Sigmoid colon (tissue), 7 donors: Measurements from ENCODE around the gene KLHL30. TPM values are rescaled to one million over a fixed set of nuclear protein-coding genes. Genes with fewer than 3 reads are reported as not detected.

Source experiments
- DNase-seq: peaks from one replicate; pipeline ENCODE4 v3.0.0-alpha.2; 2019
- H3K27ac ChIP-seq, 4 donors: fragments of 200-600 bp; sonication (generic); one replicate each; pipeline ENCODE4 v1.5.1; 2016 to 2019; ENCODE audit warnings: mild to moderate bottlenecking in 1 of 4
- H3K27me3 ChIP-seq, 3 donors: fragments of 200-600 bp; sonication (generic); one replicate each; pipeline ENCODE4 v1.5.1; 2019; ENCODE audit warnings: mild to moderate bottlenecking in 1 of 3
- H3K36me3 ChIP-seq, 4 donors: fragments of 200-600 bp; sonication (generic); one replicate each; pipeline ENCODE4 v1.5.1; 2016 to 2019
- H3K4me1 ChIP-seq, 4 donors: fragments of 200-600 bp; sonication (generic); one replicate each; pipeline ENCODE4 v1.5.1; 2017 to 2019
- H3K4me3 ChIP-seq, 4 donors: fragments of 200-600 bp; sonication (generic); one replicate each; pipeline ENCODE4 v1.5.1; 2017 to 2019; ENCODE audit warnings: mild to moderate bottlenecking in 2 of 4, moderate library complexity in 1 of 4
- H3K9me3 ChIP-seq, 4 donors: fragments of 200-600 bp in 3 of 4; sonication (generic) in 3 of 4; one replicate each; pipeline versions ENCODE4 v1.5.1 to v1.6.1; 2013 to 2019
- EP300 ChIP-seq, 4 donors: sonication (generic); formaldehyde crosslinking; IDR thresholded peaks; one replicate each; pipeline ENCODE4 v1.6.1; 2017; ENCODE audit warnings: antibody characterized with exemption in 4 of 4
- POLR2A ChIP-seq, 2 donors: fragments of 450-650 bp; IDR thresholded peaks; one replicate each; pipeline ENCODE4 v1.6.1; 2016; ENCODE audit warnings: antibody characterized with exemption in 2 of 2, mild to moderate bottlenecking in 2 of 2, moderate library complexity in 2 of 2
- POLR2AphosphoS5 ChIP-seq, 4 donors: sonication (generic); formaldehyde crosslinking; IDR thresholded peaks; one replicate each; pipeline ENCODE4 v1.6.1; 2017; ENCODE audit warnings: antibody characterized with exemption in 4 of 4
- WGBS, 2 donors: extraction: QIAGEN DNeasy Blood & Tissue Kit; methylation state at CpG; one replicate each; pipeline ENCODE4 v1.1.7; 2013; 5-methylcytosine and 5-hydroxymethylcytosine counted together
- intact Hi-C: fragments of 100-400 bp; cut with DNase I; formaldehyde crosslinking; loops from one replicate; pipeline ENCODE4 v1.15.1; 2023
- polyA plus RNA-seq, 3 donors: library from polyadenylated mRNA; stranded (reverse); fragments of 200-250 nt; gene quantifications; one replicate each; pipeline ENCODE4 v1.2.3, GENCODE V29; 2013
- total RNA-seq, 4 donors: library from RNA; depleted of rRNA; stranded (reverse); fragments of >200 nt; gene quantifications; one replicate each; pipeline ENCODE4 v1.1.0, GENCODE V29; 2016
- TF ChIP-seq, protein P1 (sequence below), 4 experiments: fragments of 450-650 bp in 3 of 4; fragments of 200-600 bp in 1 of 4; IDR thresholded peaks; one replicate each; pipeline ENCODE4 v1.5.1; 2016 to 2019; ENCODE audit warnings: antibody characterized with exemption in 4 of 4, mild to moderate bottlenecking in 3 of 4, moderate library complexity in 2 of 4
- donor health status: healthy with polysubstance abuse.
- donor health status: Bipolar disorder and iron deficiency.
- donor health status: healthy.

The KLHL30 gene
- total and polyA plus RNA-seq, 7 donors: 0.19 to 3.6 (median 0.71) TPM; not detected in 2

DNA sequence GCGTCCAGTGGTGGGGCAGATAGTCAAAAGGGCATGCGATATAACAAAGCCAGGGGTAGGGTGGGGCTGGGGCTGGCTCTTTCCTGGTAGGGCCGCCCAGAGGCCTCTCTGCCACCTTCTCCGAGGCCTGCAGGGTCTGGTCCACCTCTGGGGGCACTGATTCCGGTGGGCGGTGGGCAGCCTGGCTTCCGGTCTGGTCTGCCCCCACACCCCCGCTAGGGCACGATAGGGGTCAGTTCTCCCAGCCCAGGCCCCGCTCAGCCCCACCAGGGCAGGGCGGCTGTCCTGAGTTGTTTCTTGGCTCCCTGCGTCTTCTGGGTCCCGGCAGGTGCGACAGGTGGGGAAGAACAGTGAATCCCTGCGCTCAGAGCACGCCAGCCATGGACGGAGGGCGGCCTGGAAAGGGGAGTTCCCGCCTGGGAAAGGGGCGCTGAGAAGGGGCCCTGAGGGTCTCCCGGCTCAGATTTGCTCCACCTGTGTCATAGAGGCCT lies 19.6 kb downstream of the KLHL30 start:
- WGBS, 2 donors: 25 to 63% methylated on average over 21 of the region's 21 CpGs
- TF ChIP-seq POLR2A (IDR thresholded peaks at IDR 0.05) (no peak), EP300 (IDR thresholded peaks at IDR 0.05) (no peak), POLR2AphosphoS5 (IDR thresholded peaks at IDR 0.05) (no peak)
- TF ChIP-seq, protein P1, sequence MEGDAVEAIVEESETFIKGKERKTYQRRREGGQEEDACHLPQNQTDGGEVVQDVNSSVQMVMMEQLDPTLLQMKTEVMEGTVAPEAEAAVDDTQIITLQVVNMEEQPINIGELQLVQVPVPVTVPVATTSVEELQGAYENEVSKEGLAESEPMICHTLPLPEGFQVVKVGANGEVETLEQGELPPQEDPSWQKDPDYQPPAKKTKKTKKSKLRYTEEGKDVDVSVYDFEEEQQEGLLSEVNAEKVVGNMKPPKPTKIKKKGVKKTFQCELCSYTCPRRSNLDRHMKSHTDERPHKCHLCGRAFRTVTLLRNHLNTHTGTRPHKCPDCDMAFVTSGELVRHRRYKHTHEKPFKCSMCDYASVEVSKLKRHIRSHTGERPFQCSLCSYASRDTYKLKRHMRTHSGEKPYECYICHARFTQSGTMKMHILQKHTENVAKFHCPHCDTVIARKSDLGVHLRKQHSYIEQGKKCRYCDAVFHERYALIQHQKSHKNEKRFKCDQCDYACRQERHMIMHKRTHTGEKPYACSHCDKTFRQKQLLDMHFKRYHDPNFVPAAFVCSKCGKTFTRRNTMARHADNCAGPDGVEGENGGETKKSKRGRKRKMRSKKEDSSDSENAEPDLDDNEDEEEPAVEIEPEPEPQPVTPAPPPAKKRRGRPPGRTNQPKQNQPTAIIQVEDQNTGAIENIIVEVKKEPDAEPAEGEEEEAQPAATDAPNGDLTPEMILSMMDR (IDR thresholded peaks at IDR 0.05): no peak
- intact Hi-C loops: loop anchor here (2.0 kb wide), 1 partner anchor 105 kb away; no protein-coding TSS in a partner anchor
- H3K27me3 ChIP-seq: peaks cover 8 to 32% (median 20%) of the 10 kb centered on the region in 3 donors
- H3K4me1 ChIP-seq: peaks cover 0 to 16% (median 13%) of the 10 kb centered on the region in 4 donors
- no peaks in the 10 kb centered on the region for H3K9me3 ChIP-seq
- no peaks in the 10 kb centered on the region for H3K36me3 ChIP-seq
- no peak overlapping the region for H3K27ac ChIP-seq
- H3K4me3 ChIP-seq: no peak overlapping the region
- no peak for DNase-seq

DNA sequence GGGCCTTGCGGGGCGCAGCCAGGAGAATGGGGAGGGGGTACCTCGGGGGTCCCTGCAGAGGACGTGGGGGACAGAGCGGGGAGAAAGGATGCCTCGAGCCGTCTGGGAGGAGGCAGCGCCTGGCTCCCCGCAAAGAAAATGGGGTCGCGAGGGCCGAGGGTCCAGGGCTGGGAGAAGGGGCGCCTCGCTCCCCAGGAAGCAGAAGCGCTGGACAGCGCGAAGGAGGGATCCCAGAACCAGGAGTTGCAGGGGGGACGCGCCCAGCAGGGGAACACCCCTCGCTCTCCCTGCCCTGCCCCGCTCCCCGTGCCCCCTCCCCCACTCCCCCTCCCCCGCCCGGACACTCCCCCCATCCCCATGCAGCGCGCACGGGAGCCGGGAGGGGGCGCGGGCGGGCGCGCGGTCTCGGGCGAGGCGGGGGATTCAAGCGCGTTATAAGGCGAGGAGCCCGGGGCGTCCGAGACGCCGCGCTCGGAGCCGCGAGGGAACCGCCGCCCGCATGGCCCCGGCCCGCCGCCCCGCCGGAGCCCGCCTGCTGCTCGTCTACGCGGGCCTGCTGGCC lies 20.1 kb downstream of the KLHL30 start, which contains the start of gene ERFE:
Gene ERFE (plus strand): TSS at position 462 of the 562 bp plus-strand sequence. CDS start 38 bp downstream, at position 500.
- Histone ChIP-seq H3K36me3 (no peaks in the 10 kb centered on the region), H3K27me3 (peaks cover 11 to 38% (median 25%) of the 10 kb centered on the region in 3 donors), H3K27ac (no peak within 1 kb of the TSS), H3K4me3 (peak within 1 kb of the TSS in 3 of 4 donors; percentile 28 to 38 (median 36)), H3K9me3 (no peaks in the 10 kb centered on the region), H3K4me1 (peaks cover 0 to 19% (median 16%) of the 10 kb centered on the region in 4 donors)
- no peak for DNase-seq
- intact Hi-C loops: loop anchor here (2.0 kb wide), 1 partner anchor 104 kb away; no protein-coding TSS in a partner anchor
- TF ChIP-seq EP300 (IDR thresholded peaks at IDR 0.05) (no peak), POLR2AphosphoS5 (IDR thresholded peaks at IDR 0.05) (no peak), POLR2A (IDR thresholded peaks at IDR 0.05) (no peak)
- TF ChIP-seq, protein P1 (IDR thresholded peaks at IDR 0.05): peak in 1 of 4 experiments; percentile 57
- WGBS, 2 donors: 7 to 9% methylated on average over 59 to 61 of the region's 61 CpGs

DNA sequence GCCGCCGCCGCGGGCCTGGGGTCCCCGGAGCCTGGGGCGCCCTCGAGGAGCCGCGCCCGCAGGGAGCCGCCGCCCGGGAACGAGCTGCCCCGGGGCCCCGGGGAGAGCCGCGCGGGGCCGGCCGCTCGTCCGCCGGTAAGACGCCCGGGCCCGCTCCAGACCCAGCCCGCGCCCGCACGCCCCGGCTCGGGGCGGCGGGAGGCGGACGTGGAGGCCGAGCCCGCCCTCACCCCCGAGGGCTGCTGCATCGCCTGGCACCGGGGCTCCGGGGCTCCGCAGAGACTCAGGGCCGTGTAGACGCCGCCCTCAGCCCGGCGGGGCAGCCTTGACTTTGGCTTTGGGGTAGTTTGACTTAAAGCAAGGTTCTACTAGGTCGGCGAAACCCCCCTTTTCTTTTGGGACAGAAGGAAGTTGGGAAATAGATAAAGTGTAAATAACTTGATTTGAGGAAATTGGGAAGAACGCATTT lies 20.6 kb downstream of the KLHL30 start:
- TF ChIP-seq POLR2AphosphoS5 (IDR thresholded peaks at IDR 0.05): no peak
- H3K36me3 ChIP-seq: no peaks in the 10 kb centered on the region
- peak overlapping the region in 3 of 4 donors; percentile 28 to 38 (median 36) for H3K4me3 ChIP-seq
- DNase-seq: no peak
- 1% methylated on average over 52 of the region's 52 CpGs for WGBS, 2 donors
- peaks cover 16 to 43% (median 30%) of the 10 kb centered on the region in 3 donors for H3K27me3 ChIP-seq
- no peaks in the 10 kb centered on the region for H3K9me3 ChIP-seq
- intact Hi-C loops: loop anchor here (2.0 kb wide), 1 partner anchor 104 kb away; no protein-coding TSS in a partner anchor
- H3K27ac ChIP-seq: no peak overlapping the region
- H3K4me1 ChIP-seq: peaks cover 0 to 24% (median 21%) of the 10 kb centered on the region in 4 donors

DNA sequence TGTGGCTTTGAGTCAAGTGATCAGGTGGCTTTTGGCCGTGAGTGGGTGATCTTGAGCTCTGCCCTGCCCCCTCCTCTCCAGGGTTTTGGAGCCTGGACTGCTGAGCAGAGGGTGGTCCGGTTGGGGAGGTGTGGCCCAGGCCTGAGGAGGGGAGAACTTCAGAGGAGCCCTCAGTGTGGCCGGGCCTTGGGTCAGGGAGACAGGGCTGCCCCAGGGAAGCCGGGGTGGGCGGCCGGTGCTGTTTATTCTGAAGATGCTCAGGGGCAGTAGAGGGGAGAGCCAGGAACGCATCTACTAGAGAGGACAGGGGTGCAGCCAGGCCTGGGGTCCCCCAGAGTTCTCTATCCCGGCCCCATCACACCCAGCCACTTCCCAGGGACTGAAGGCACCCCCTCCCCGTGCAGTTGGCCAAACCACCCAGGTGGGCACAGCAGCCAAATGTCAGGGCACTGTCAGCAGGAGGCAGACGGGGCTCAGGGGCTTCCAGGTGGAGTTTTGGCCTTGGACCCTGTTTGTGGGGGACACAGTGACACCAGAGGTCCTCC lies 21.3 kb downstream of the KLHL30 start:
- Histone ChIP-seq H3K27me3 (peaks cover 18 to 46% (median 33%) of the 10 kb centered on the region in 3 donors), H3K9me3 (no peaks in the 10 kb centered on the region), H3K4me3 (no peak overlapping the region), H3K4me1 (peaks cover 0 to 27% (median 23%) of the 10 kb centered on the region in 4 donors), H3K36me3 (no peaks in the 10 kb centered on the region), H3K27ac (no peak overlapping the region)
- no peak for TF ChIP-seq EP300 (IDR thresholded peaks at IDR 0.05)
- no peak for TF ChIP-seq POLR2AphosphoS5 (IDR thresholded peaks at IDR 0.05)
- TF ChIP-seq, protein P1 (IDR thresholded peaks at IDR 0.05): no peak
- DNase-seq: no peak
- intact Hi-C loops: loop anchor here (2.0 kb wide), 1 partner anchor 103 kb away; no protein-coding TSS in a partner anchor
- WGBS, 2 donors: 35 to 51% methylated on average over 10 of the region's 10 CpGs
